ENCODE results near the gene CENPW. TPM values are rescaled to one million over a fixed set of nuclear protein-coding genes. Genes with fewer than 3 reads are reported as not detected.

CENPW gene
- 4.8 and 16.6 TPM in 2 replicates for total RNA-seq

GRCh38 chr6:126339796-126340609 lies at the start of gene CENPW:
TSS of gene CENPW (plus strand) at chr6:126340115. CDS start at chr6:126340274, 159 bp downstream.
- DNase-seq, result peak; percentile 85

DNA sequence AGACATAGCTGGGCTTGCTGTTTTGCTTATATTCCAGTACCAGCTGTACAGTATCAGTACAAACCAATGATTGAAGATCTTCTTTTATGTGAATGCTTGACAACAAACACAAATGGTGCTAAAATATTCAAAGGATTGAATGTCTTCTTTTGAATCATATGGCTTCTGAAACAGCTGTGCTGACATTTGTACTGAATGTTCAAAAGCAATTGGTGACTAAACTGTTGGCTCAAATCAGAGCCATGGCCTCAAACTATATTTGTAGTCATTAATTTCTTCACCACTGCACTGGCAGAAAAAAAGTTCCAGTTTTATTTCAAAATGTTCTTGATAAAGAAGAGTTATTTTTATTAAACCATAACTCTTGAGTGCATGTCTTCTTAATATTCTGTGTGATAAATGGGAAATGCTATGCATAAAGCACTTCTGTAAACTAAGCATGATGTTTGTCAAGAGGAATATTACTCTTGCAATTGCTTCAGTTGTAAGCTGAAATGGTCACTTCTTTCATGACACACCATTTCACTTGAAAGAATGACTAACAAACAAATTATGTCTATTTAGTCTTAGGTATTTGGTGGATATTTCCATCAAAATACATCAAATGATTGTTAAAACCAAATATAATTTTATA lies 45.9 kb upstream of the CENPW start:
- DNase-seq, result no peak

DNA sequence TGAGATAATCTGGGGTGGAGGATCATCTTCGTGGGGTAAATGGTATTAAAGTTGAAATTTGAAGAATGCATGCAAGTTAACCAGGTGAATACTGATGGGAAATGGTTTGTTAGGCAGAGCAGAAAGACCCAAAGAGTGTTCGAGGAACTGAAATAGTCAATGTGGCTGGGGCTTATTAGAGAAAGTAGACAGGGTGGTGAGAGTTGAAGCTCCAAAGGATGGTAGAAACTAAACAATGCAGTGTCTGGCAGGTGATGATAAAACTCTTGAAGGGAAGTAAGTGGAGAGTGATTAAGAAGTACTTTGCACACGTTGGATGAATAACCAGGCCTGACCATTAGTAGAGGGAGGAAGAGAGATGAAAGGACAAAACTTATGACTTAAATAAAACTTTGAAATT lies 39.8 kb upstream of the CENPW start:
- no peak for DNase-seq

DNA sequence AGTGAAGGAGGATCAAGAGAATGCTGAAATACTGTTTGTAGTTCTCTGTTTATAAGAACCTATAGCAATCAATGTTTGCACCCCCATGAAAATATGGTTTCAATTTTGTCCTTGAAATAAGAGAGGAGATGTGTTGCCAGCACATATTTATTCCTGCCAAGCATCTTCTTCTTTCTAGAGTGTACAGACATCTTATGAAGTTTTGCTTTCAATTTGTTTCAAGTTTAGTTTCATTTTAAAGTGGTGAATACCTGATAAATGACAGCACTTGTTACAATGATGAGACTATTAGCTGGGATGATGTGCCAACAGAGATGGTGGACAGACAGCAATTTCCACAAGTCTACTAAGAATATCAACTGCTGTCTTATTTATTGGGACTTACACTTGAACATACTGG lies 39.2 kb upstream of the CENPW start:
- DNase-seq, result no peak

- peak; percentile 12 for DNase-seq
Measured at GRCh38 chr6:126302191-126302590, 37.7 kb upstream of the CENPW start.

GRCh38 chr6:126307849-126308248 lies 32.1 kb upstream of the CENPW start:
- DNase-seq, result peak; percentile 30

DNA sequence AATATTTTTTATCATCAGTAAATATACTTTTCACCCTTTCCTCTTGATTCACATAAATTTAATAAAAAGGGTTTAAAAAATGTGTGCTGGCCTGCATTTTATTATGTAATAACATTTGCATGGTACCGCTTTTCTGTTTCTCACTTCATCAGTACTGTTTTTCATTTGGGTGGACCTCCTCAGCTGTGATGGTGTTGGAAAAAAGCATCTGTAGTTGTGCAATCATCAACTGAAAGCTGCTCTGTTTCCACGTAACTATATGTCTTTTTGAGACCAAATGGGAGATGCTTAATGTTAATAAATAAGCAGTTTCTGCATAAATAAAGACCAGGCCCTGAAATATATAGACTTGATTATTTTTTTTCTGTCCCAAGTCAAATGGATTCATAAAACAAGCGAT lies 31.6 kb upstream of the CENPW start:
- DNase-seq, result no peak

- peak; percentile 54 for DNase-seq
Measured at GRCh38 chr6:126312013-126312665, 27.8 kb upstream of the CENPW start.

DNA sequence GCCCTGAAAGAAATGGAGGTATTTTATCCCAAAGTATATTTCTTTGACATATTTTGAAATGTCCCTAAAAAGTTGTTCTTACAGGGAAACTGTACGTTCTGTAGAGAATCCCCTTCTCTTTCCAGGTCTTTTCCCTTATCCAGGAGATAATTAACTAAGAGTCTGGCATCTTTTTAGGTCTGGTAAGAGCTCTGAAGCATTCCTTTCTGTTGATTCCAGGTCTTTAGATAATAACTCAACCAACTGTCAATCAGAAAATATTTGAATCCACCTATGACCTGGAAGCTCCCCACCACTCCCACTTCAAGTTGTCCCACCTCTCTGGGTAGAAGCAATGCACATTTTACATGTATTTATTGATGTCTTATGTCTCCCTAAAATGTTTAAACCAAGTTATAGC lies 26.0 kb upstream of the CENPW start:
- no peak for DNase-seq

DNA sequence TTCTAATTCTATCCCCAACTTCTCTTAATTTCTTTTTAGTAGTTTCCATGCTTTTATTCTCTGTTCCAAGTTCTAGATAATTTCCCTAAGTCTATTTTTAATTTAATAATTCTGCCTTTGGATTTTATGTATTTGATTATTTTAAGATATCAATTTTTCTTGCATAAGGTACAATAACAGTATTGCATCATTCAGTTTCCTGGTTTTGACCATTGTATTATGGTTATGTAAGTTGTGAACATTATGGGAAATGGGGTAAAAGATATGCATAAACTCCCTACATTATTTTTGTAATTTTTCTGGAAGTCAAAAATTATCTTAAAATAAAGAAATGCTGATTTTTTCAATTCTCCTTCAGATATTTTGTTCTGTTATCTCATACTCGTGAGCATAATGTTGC lies 21.1 kb upstream of the CENPW start:
- no peak for DNase-seq

- no peak for DNase-seq
Measured at GRCh38 chr6:126333729-126334128, 6.2 kb upstream of the CENPW start.

GRCh38 chr6:126335210-126335609 lies 4.7 kb upstream of the CENPW start:
- DNase-seq, result no peak

DNA sequence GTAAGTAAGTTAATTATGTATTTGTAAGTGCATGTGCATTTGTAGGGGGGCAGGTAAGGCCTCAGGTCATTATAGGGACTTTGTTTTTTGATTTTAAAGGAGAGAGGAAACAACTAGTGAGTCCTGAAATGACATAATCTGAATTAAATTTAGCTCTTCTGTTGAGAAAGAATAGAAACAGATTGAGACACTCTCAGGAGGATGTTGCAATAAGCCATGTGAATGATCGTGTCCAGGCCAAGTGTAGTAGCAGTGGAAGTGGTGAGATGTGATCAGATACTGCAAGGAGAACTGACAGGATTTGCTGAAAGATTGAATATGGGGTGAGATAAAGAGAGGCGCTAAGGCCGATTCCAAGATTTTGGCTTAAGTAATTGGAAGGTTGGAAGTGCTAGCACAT lies 2.6 kb upstream of the CENPW start:
- DNase-seq, result no peak

DNA sequence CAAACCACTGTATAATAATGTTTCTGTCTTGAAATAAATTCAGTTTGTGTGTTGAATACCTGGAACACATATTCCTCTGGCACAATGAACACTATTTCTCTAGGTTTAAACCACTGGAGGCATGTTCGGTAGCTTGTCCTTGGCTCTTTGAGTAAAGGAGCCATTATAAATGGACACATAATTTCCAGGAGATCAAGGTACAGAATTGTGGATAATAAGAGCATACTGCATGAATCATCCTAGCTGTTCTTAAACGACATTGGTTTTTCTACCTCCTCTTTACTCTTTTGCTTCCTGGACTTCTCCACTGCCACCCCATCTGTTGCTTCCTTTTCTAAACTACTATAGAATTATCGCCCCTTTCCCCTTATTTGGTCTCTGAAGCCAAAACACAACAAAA lies 1.2 kb downstream of the CENPW start:
- no peak for DNase-seq

GRCh38 chr6:126344181-126344580 lies 4.3 kb downstream of the CENPW start:
- DNase-seq, result no peak

- no peak for DNase-seq
Measured at GRCh38 chr6:126351960-126352359, 12.0 kb downstream of the CENPW start.

- no peak for DNase-seq
Measured at GRCh38 chr6:126352514-126352913, 12.6 kb downstream of the CENPW start.

GRCh38 chr6:126356526-126356925 lies 16.6 kb downstream of the CENPW start:
- DNase-seq, result no peak

DNA sequence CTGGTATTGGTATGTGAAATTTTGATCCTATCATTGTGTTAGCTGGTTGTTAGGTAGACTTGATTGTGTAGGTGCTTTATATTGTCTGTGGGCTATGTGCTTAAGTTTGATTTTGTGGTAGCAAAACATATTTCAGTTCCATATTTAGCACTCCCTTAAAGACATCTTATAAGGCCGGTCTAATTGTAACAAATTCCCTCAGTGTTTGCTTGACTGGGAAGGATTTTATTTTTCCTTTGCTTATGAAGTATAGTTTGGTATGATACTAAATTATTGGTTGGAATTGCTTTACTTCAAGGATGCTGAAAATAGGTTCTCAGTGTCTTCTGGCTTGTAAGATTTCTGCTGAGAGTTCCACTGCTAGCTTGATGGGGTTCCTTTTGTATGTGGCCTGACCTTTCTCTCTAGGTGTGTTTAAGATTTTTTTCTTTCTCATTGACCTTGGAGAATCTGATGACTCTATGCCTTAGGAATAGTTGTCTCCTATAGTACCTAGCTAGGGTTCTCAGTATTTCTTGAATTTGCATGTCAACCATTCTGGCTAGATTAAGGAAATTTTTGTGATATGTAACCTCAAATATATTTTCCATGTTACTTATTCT lies 20.1 kb downstream of the CENPW start:
- DNase-seq, result no peak

GRCh38 chr6:126361832-126362440 lies 22.0 kb downstream of the CENPW start:
- DNase-seq, result no peak

DNA sequence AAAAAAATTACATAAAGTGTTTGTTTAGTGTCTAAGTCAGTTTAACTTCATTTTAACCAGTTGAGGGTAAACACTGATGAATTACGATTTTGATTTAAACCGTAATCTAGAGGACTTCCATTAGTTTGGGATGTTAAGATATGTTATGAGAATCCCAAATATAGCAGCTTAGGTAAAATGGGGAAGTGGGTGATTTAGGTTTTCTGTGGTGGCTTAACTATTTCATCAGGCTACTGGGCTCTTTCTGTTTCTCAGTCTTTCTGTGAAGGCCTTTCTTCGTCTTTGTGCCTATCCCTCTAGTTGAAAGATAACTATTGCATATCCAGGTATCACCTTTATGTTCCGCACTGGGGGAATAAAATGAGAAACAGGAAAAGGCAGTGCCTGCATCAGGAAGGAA lies 27.9 kb downstream of the CENPW start:
- DNase-seq, result no peak

DNA sequence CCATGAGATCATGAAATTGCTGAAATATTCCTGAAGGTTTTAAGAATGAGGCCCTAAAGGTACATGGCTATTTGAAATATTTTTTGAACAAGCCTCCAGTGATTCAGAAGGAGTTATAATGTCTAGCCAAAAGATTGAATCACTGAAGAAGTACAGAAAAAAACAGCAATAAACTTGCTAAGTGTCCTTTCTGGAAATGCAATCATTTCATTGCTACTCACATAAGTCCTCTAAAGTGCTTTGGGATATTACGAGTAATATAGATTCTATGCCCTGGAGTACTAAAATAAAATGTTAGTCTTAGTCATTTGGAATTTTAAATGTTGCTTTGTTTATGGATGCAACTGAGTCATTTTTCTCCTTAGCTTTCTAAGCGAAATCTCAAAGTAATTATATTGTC lies 32.7 kb downstream of the CENPW start:
- DNase-seq, result no peak

- DNase-seq, result no peak
Measured at GRCh38 chr6:126373344-126373743, 33.4 kb downstream of the CENPW start.
